Lung (tissue), 12 donors: Measurements from ENCODE around the gene CLRN2. TPM values are rescaled to one million over a fixed set of nuclear protein-coding genes. Genes with fewer than 3 reads are reported as not detected.

ENCODE experiments used
- ATAC-seq: fragments of 200-7000 bp; cut with Tn5 transposase; one replicate; pipeline ENCODE4 v1.9.1; 2020; ENCODE audit warnings: moderate number of reproducible peaks; ENCODE audit not compliant: insufficient read depth, low FRiP score
- DNase-seq, 3 donors: peaks; one replicate each; pipeline ENCODE4 v3.0.0-alpha.2; 2013 to 2017
- H3K27ac ChIP-seq, 2 donors: one replicate each; pipeline ENCODE4 v1.5.1; 2013; ENCODE audit warnings: mild to moderate bottlenecking in 2 of 2, moderate library complexity in 2 of 2, control low read depth in 1 of 2, inconsistent platforms in 1 of 2, low read depth in 1 of 2, low read length in 1 of 2
- H3K27me3 ChIP-seq, 3 donors: one replicate each; pipeline ENCODE4 v1.5.1; 2013; ENCODE audit warnings: low read length in 2 of 3; ENCODE audit not compliant: control insufficient read depth in 3 of 3, insufficient read depth in 3 of 3
- H3K36me3 ChIP-seq, 4 donors: one replicate each; pipeline ENCODE4 v1.5.1; 2013; ENCODE audit warnings: low read length in 4 of 4, mild to moderate bottlenecking in 1 of 4, moderate library complexity in 1 of 4; ENCODE audit not compliant: control insufficient read depth in 4 of 4, insufficient read depth in 4 of 4
- H3K4me1 ChIP-seq, 5 donors: one replicate each; pipeline ENCODE4 v1.5.1; 2013; ENCODE audit warnings: low read length in 5 of 5, mild to moderate bottlenecking in 2 of 5, moderate library complexity in 1 of 5; ENCODE audit not compliant: control insufficient read depth in 5 of 5, insufficient read depth in 5 of 5
- H3K4me3 ChIP-seq: one replicate; pipeline ENCODE4 v1.5.1; 2013; ENCODE audit warnings: mild to moderate bottlenecking, control low read depth, moderate library complexity
- H3K9ac ChIP-seq, 2 donors: one replicate each; pipeline ENCODE4 v1.5.1; 2013; ENCODE audit warnings: low read length in 2 of 2, control low read depth in 1 of 2; ENCODE audit not compliant: insufficient read depth in 1 of 2
- H3K9me3 ChIP-seq, 4 donors: one replicate each; pipeline ENCODE4 v1.5.1; 2013; ENCODE audit warnings: low read length in 3 of 4, mild to moderate bottlenecking in 1 of 4, moderate library complexity in 1 of 4; ENCODE audit not compliant: control insufficient read depth in 4 of 4, insufficient read depth in 3 of 4
- whole genome bisulfite sequencing, 2 donors: extraction: QIAGEN DNeasy Blood & Tissue Kit; methylation state at CpG; one replicate each; pipeline ENCODE4 v1.1.7; 2013; 5-methylcytosine and 5-hydroxymethylcytosine counted together
- polyA plus RNA-seq, 2 donors: library from polyadenylated mRNA; stranded (reverse); fragments of 200-250 nt; gene quantifications; one replicate each; pipeline ENCODE4 v1.2.1, GENCODE V29; 2013
- total RNA-seq, 2 donors: library from RNA; depleted of rRNA in 1 of 2; stranded (reverse); fragments of >200 nt in 1 of 2; gene quantifications; one replicate each; pipeline ENCODE4 v1.2.1, GENCODE V29; 2014 to 2021
- TF ChIP-seq, protein P1 (sequence below): IDR thresholded peaks from 2 replicates; pipeline ENCODE4 v1.5.1; 2012; ENCODE audit warnings: mild to moderate bottlenecking; ENCODE audit errors: control extremely low read depth, extremely low read depth
- donor health status: control.
- donor health status: control.
- donor health status: Bipolar disorder and iron deficiency.
- donor health status: healthy.
- donor health status: DM: yes; HTN: yes; CAD: no.

The CLRN2 gene
- total and polyA plus RNA-seq, 4 donors = not detected

DNA sequence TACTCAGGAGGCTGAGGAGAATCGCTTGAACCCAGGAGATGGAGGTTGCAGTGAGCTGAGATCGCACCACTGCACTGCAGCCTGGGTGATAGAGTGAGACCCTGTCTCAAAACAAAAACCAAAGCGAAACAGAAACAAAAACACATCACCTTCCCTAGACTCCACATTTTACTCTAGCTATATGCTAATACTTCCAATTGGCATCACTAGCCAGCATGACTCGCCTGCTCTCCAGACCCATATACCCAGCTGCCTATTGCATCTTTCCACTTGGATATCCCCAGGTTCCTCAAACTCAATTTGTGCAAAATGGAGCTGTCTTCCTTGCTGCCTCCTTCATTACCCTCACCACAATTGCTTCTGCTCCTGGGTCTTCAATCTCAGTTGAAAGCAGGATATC lies 39.6 kb downstream of the CLRN2 start:
- TF ChIP-seq, protein P1, sequence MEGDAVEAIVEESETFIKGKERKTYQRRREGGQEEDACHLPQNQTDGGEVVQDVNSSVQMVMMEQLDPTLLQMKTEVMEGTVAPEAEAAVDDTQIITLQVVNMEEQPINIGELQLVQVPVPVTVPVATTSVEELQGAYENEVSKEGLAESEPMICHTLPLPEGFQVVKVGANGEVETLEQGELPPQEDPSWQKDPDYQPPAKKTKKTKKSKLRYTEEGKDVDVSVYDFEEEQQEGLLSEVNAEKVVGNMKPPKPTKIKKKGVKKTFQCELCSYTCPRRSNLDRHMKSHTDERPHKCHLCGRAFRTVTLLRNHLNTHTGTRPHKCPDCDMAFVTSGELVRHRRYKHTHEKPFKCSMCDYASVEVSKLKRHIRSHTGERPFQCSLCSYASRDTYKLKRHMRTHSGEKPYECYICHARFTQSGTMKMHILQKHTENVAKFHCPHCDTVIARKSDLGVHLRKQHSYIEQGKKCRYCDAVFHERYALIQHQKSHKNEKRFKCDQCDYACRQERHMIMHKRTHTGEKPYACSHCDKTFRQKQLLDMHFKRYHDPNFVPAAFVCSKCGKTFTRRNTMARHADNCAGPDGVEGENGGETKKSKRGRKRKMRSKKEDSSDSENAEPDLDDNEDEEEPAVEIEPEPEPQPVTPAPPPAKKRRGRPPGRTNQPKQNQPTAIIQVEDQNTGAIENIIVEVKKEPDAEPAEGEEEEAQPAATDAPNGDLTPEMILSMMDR = no peak
- WGBS, 2 donors = 81 to 89% methylated on average over 4 of the region's 4 CpGs
- H3K36me3 ChIP-seq = no peaks in the 10 kb centered on the region

DNA sequence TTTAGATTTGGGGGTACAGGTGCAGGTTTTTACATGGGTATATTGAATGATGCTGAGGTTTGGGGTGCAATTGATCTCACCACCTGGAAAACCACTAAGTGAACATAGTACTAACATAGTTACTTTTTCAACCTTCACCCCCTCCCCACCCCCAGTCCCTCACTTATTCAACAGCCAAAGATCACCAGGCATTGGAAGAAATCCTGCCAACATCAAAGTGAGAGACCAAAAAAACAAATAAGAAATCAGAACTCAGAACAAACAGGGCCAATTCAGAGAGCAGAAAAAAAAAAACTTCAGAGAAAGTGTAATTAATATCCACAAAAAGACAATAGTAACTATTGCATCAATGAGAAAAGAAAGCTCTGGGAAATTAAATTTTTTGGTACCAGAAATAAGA lies 41.5 kb downstream of the CLRN2 start:
- Histone ChIP-seq H3K4me1 (no peaks in the 10 kb centered on the region), H3K36me3 (no peaks in the 10 kb centered on the region)

More for the DNA sequence above, 39.6 kb downstream of the CLRN2 start:
- no peak overlapping the region for H3K9ac ChIP-seq
- peaks cover 0 to 8% (median 4%) of the 10 kb centered on the region in 3 donors for H3K27me3 ChIP-seq
- ATAC-seq = no peak
- no peak overlapping the region for H3K4me3 ChIP-seq
- H3K9me3 ChIP-seq = no peaks in the 10 kb centered on the region
- no peaks in the 10 kb centered on the region for H3K4me1 ChIP-seq
- no peak overlapping the region for H3K27ac ChIP-seq
- no peak for DNase-seq

DNA sequence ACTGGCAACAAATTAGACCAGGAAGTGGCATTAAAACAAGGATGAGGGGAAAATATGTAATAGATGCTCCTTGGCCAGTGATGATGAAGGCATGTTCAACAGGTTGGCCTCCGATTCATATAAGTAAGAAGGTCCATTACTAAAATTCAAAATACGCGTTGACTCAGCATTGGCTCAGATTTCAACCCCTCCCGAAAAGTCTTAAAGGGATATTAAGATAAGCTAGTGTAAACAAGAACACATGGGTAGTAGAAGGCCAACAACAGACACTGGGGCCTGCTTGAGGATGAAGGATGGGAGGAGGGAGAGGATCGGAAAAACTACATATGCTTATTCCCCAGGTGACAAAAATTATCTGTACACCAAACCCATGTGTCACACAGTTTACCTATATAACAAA lies 42.9 kb downstream of the CLRN2 start:
- H3K9me3 ChIP-seq = no peaks in the 10 kb centered on the region
- DNase-seq (peak in 2 of 3 donors; percentile 13 to 25), ATAC-seq (no peak)
- no peak overlapping the region for H3K27ac ChIP-seq
- no peaks in the 10 kb centered on the region for H3K4me1 ChIP-seq
- peaks cover 0 to 8% (median 4%) of the 10 kb centered on the region in 3 donors for H3K27me3 ChIP-seq
- H3K4me3 ChIP-seq = no peak overlapping the region
- H3K36me3 ChIP-seq = no peaks in the 10 kb centered on the region
- TF ChIP-seq, protein P1 = no peak
- 75 to 82% methylated on average over 5 of the region's 5 CpGs for WGBS, 2 donors
- H3K9ac ChIP-seq = no peak overlapping the region

More for the DNA sequence above, 41.5 kb downstream of the CLRN2 start:
- Histone ChIP-seq H3K9me3 (no peaks in the 10 kb centered on the region), H3K27me3 (peaks cover 0 to 8% (median 4%) of the 10 kb centered on the region in 3 donors), H3K4me3 (no peak overlapping the region), H3K27ac (no peak overlapping the region), H3K9ac (no peak overlapping the region)
- TF ChIP-seq, protein P1 = no peak
- no peak for ATAC-seq
- DNase-seq = no peak
